AG10803 (cell line): ENCODE measurements around the gene MACROH2A1.

ENCODE experiments used
- DNase-seq: peaks from one replicate; pipeline ENCODE4 v3.0.0; 2010; ENCODE audit warnings: low read depth
- H3K4me3 ChIP-seq: 2 replicates; pipeline ENCODE4 v1.5.1; 2011; ENCODE audit warnings: mild to moderate bottlenecking, low read length, control low read depth
- CTCF ChIP-seq: conservative IDR thresholded peaks from 2 replicates; pipeline ENCODE4 v1.5.1; 2011; ENCODE audit warnings: mild to moderate bottlenecking, low read length, control low read depth, inconsistent platforms

Gene MACROH2A1

DNA sequence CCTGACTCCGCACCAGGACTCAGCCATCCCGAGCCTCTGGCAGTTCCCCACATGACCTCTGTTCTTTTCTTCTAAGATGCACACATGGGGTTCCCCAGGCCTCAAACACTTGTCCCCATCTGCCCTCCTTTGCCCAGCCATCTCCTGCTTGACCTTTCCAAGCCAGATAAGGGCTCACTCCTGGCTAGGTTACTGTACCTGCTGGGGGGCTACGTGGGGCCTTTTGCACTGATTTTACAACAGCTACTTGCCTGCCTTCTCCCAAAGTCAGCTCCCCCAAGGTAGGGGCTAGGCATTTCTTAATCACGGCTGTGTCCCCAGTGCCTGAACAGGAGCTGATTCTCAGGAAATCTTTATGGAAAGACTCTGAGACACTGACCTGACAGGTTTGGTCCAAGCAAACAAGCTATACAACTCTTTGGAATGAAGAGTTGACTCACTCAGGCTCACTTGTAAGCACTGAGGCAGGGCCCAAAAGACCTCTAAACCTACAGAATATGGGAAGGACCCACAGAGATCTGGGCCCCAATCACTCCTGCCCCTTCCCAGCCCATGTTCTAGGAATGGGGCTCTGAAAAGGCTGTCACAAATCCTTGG, 2.5 kb downstream of the MACROH2A1 start:
- no peak overlapping the region for H3K4me3 ChIP-seq
- no peak for TF ChIP-seq CTCF

DNA sequence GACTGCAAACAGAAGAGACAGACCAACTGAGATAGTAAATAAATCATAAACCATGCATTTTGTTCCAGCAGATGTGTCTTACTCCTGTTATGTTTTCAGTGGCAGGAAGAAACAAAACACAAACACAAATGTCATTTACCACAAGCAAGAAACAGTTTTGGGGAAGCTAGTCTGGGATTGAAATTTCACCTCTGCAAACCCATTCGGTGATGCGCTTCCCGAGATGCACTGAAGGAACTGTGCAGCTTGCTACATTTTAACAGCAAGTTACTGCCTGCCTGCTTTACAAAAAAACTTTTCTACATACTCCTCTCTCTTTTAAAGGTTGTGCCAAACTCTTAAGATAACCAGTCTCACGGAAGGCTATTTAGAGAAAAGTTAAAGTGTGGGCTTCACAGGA, 3.2 kb downstream of the MACROH2A1 start:
- DNase-seq, result no peak
- no peak for TF ChIP-seq CTCF
- H3K4me3 ChIP-seq, result no peak overlapping the region

More for the DNA sequence above, 2.5 kb downstream of the MACROH2A1 start:
- no peak for DNase-seq

DNA sequence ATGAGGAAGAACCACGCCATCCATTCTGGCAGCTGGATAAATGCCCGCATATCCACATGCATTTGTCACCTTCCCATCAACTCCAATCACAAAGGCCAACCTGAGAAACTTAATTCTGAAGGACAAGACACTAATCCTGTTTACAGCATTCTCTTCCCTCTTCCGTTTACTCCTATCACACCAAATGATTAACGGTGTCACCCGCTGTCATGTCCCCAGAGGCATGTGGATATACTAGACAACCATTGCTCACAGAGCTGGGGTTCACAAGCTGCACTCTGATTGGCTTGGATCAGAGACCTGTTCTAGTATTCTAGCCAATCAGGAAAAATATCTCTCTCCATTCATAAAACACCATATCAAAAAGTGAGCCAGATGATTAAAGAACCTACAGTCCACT, 3.6 kb downstream of the MACROH2A1 start:
- no peak overlapping the region for H3K4me3 ChIP-seq
- TF ChIP-seq CTCF, result no peak
- DNase-seq, result no peak

DNA sequence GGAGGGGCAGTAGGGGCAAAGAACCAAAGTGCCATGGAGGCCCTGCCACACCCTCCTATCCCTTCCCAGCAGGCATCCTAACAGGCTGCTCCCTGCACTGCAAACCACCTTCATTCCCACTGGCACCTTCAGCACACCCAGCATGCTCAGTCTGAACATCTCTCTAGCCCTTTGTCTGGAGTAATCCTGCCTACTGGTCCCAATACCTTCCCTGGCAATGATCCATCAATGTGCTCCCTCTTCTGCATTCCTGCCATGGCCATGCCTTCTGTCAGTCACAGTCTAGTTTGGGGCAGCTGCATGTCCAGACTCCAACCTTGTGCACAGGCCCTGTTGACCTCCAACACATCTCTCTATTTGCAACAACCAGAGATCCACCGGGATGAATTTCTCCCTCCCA, 4.9 kb downstream of the MACROH2A1 start:
- no peak for TF ChIP-seq CTCF

DNA sequence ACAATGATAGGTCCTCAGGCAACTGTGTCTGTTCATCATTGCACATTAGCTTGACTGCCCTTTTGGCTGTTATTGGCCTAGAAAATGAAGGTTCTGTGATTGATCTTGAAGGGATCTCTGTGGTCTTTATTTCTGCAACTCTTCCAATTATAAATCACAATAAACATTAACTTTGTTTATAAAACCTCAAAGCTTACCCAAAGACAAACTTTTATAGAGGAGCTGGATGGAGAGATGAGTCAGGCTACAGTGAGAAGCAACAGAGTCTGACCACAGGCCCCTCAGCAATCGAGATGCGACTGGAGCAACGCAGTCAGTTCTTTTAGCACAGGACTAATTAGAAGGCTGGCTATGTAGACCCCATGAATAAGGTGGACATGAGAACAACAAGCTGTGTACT, 5.3 kb downstream of the MACROH2A1 start:
- no peak overlapping the region for H3K4me3 ChIP-seq

More for the DNA sequence above, 4.9 kb downstream of the MACROH2A1 start:
- no peak overlapping the region for H3K4me3 ChIP-seq
- no peak for DNase-seq

DNA sequence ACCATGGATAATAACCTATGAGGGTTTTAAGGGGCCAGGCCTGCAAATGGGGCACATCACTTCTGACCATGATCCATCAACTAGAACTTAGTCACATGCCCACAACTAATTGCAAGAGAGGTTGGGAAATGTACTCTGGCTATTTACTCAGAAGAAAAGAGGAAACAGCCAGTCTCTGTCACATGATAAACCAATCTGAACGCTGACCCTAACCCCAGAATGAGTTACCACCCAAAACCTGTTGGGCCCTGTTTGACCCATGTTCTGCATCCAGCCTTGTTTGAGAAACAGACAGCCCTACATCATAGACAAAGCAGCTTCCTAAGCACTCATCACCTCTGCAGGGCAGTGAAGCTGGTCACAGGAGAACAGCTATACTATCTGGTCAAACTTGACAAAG, 5.8 kb downstream of the MACROH2A1 start:
- TF ChIP-seq CTCF, result no peak
- H3K4me3 ChIP-seq, result no peak overlapping the region
- DNase-seq, result no peak

More for the DNA sequence above, 5.3 kb downstream of the MACROH2A1 start:
- TF ChIP-seq CTCF, result no peak
- DNase-seq, result peak; percentile 32

GRCh38 chr5:135392256-135392655, 6.8 kb downstream of the MACROH2A1 start:
- no peak overlapping the region for H3K4me3 ChIP-seq
- no peak for TF ChIP-seq CTCF
- DNase-seq, result peak; percentile 94
